Body of pancreas (tissue), 4 donors: ENCODE data around the gene CD177.

ENCODE experiments used
- POLR2A ChIP-seq, 3 donors: fragments of 450-650 bp; IDR thresholded peaks; one replicate each; pipeline ENCODE4 v1.6.1; 2016; ENCODE audit warnings: antibody characterized with exemption in 3 of 3, mild to moderate bottlenecking in 2 of 3
- TF ChIP-seq, protein P1 (sequence below), 7 experiments: fragments of 450-650 bp in 4 of 7; fragments of 200-600 bp in 3 of 7; sonication (generic) in 3 of 7; IDR thresholded peaks; one replicate each; pipeline ENCODE4 v1.5.1; 2016 to 2019; ENCODE audit warnings: antibody characterized with exemption in 7 of 7

DNA sequence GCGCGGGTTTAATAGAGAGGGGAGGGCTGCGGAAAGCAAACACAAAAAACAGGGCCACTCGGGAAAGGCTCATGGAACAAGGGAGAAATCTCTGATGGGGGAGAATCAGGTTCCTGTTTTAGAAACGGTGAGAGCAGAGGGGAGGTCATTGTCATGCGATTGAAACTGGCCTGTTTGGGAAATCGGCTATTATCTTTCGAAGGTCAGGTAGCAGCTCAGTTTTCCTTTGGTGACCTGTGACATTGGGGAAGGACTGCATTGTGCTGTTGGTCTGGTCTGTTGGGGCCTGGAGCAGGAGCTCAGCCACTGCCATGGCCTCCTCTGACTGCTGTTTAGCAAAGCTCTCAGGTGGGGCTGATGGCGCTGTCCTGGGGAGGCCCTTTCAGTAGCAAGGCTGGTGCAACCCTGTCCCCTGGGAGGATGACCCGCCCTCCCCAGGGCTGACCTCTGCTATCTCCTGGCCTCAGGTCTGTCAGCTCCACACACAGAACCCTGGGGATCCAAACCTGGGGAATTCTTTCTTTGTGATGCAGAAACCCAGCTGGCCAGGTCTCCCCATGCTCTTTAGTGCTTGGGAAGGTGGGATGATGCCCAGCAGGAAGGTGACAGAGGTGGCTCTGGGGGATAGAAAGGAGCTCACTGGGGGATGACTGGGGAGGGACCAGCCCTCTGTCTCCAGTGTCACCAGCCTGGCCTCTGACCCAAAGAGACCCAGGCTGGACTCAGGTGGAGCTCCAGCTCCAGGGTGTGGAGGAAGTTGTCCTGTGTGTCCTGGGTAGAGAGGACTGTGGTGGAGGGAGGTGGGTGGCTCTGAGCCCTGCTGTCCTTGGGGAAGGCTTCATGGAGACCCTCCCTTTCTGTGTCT is 21.2 kb upstream of the CD177 start:
- TF ChIP-seq, protein P1, sequence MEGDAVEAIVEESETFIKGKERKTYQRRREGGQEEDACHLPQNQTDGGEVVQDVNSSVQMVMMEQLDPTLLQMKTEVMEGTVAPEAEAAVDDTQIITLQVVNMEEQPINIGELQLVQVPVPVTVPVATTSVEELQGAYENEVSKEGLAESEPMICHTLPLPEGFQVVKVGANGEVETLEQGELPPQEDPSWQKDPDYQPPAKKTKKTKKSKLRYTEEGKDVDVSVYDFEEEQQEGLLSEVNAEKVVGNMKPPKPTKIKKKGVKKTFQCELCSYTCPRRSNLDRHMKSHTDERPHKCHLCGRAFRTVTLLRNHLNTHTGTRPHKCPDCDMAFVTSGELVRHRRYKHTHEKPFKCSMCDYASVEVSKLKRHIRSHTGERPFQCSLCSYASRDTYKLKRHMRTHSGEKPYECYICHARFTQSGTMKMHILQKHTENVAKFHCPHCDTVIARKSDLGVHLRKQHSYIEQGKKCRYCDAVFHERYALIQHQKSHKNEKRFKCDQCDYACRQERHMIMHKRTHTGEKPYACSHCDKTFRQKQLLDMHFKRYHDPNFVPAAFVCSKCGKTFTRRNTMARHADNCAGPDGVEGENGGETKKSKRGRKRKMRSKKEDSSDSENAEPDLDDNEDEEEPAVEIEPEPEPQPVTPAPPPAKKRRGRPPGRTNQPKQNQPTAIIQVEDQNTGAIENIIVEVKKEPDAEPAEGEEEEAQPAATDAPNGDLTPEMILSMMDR (IDR thresholded peaks at IDR 0.05) = no peak
- TF ChIP-seq POLR2A (IDR thresholded peaks at IDR 0.05) = no peak
